Panc1 (cell line): ENCODE data around the gene NEGR1. TPM values are rescaled to one million over a fixed set of nuclear protein-coding genes. Genes with fewer than 3 reads are reported as not detected.

ENCODE experiments used
- ATAC-seq: fragments of 200-7000 bp; cut with Tn5 transposase; 2 replicates; pipeline ENCODE4 v1.9.1; 2020; ENCODE audit warnings: mild to moderate bottlenecking, moderate library complexity
- BruUV-seq: library from RNA; stranded (reverse); fragments of 400-500 nt; replicated peaks from 2 replicates; lab custom pipeline; 2021; lab: Mats Ljungman, UMichigan
- CTCF ChIA-PET: fragments of 300-600 bp; sonication (Branson Sonifier 250); formaldehyde crosslinking; loops from one replicate; lab custom pipeline; 2022; ENCODE audit warnings: antibody characterized with exemption; lab: Charles Lee
- POLR2A ChIA-PET: fragments of 300-600 bp; sonication (Branson Sonifier 250); formaldehyde crosslinking; loops from one replicate; lab custom pipeline; 2022; ENCODE audit warnings: antibody characterized with exemption; lab: Charles Lee
- DNase-seq: peaks from one replicate; pipeline ENCODE4 v3.0.0-alpha.2; 2010; ENCODE audit warnings: low read depth, low spot score
- H3K27ac ChIP-seq: 2 replicates; pipeline ENCODE4 v1.5.1; 2011; ENCODE audit warnings: mild to moderate bottlenecking, low read length, inconsistent platforms
- H3K27me3 ChIP-seq: fragments of 200-500 bp; sonication (Bioruptor generic); 2 replicates; pipeline ENCODE4 v1.6.0; 2014; ENCODE audit warnings: low read length, inconsistent platforms; ENCODE audit not compliant: control insufficient read depth, insufficient read depth
- H3K36me3 ChIP-seq: fragments of 200-500 bp; sonication (Bioruptor generic); 2 replicates; pipeline ENCODE4 v1.5.1; 2014; ENCODE audit warnings: inconsistent platforms, mild to moderate bottlenecking, low read length, moderate library complexity; ENCODE audit not compliant: control insufficient read depth, insufficient read depth
- H3K4me1 ChIP-seq: 2 replicates; pipeline ENCODE4 v1.5.1; 2011; ENCODE audit warnings: inconsistent platforms, mild to moderate bottlenecking, low read length, moderate library complexity; ENCODE audit not compliant: control insufficient read depth, insufficient read depth
- H3K4me3 ChIP-seq, 2 experiments: 2 replicates each; pipeline ENCODE4 v1.5.1; 2011 to 2012; ENCODE audit warnings: low read depth in 2 of 2, low read length in 2 of 2, mild to moderate bottlenecking in 2 of 2, inconsistent platforms in 1 of 2, moderate library complexity in 1 of 2
- H3K9me3 ChIP-seq: fragments of 200-500 bp; sonication (Bioruptor generic); 2 replicates; pipeline ENCODE4 v1.5.1; 2014; ENCODE audit warnings: low read depth, mild to moderate bottlenecking, inconsistent platforms, low read length, moderate library complexity; ENCODE audit not compliant: control insufficient read depth, insufficient read depth
- POLR2AphosphoS5 ChIP-seq: IDR thresholded peaks from 2 replicates; pipeline ENCODE4 v1.6.1; 2012; ENCODE audit warnings: mild to moderate bottlenecking, low read depth, low read length, moderate library complexity
- SIN3A ChIP-seq: IDR thresholded peaks from 2 replicates; pipeline ENCODE4 v1.6.1; 2012; ENCODE audit warnings: low read depth, mild to moderate bottlenecking, low read length, moderate library complexity, borderline replicate concordance; ENCODE audit not compliant: insufficient read depth
- TCF7L2 ChIP-seq: IDR thresholded peaks from 2 replicates; pipeline ENCODE4 v1.6.1; 2011; ENCODE audit warnings: mild to moderate bottlenecking, low read depth, low read length, inconsistent platforms
- in situ Hi-C: cut with HindIII; loops from 2 replicates; pipeline ENCODE4 v1.10.0; 2016; ENCODE audit warnings: low sequenced_read_pairs, low pct_unique_long_range_greater_than_20kb
- intact Hi-C: fragments of 100-400 bp; cut with micrococcal nuclease; formaldehyde crosslinking; loops from one replicate; pipeline ENCODE4 v1.10.0; 2022; ENCODE audit not compliant: unreplicated experiment
- total RNA-seq: library from RNA; stranded (reverse); gene quantifications from one replicate; pipeline ENCODE4 v1.2.1, GENCODE V29; 2021; ENCODE audit not compliant: unreplicated experiment
- TF ChIP-seq, protein P1 (sequence below): fragments of 450-650 bp; IDR thresholded peaks from 2 replicates; pipeline ENCODE4 v1.5.1; 2017; ENCODE audit warnings: mild to moderate bottlenecking
- TF ChIP-seq, protein P2 (sequence below), 2 experiments: IDR thresholded peaks; 2 replicates each; pipeline ENCODE4 v1.6.1; 2011 to 2012; ENCODE audit warnings: low read depth in 2 of 2, control low read depth in 1 of 2, low read length in 1 of 2, mild to moderate bottlenecking in 1 of 2, moderate library complexity in 1 of 2; ENCODE audit not compliant: insufficient read depth in 1 of 2

Gene NEGR1
- total RNA-seq, 1 experiment from 2014 or later, result 2.7 TPM

DNA sequence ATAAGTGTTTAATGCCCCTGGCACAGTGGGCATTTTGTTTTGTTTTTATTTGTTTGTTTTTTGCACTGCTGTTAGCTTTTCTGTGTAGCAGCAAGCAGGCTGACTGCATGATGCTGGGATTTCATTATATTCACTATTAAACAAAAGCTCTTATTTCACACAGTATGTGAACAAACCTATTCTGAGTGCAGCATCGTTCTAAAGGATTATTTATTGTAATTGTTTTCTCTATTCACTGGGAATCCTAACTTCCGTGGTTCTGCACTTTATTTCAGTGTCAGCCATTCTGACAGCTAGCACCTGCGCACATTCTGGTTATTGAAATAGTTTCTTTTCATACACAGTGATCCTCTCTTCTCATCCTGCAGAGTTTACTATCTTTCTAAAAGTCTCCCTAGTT is 595.0 kb downstream of the NEGR1 start:
- intact Hi-C loops, result no loop called here
- no peak overlapping the region for H3K27ac ChIP-seq
- H3K9me3 ChIP-seq, result no peaks in the 10 kb centered on the region
- in situ Hi-C loops, result no loop called here
- no peak overlapping the region for H3K4me3 ChIP-seq
- no peaks in the 10 kb centered on the region for H3K4me1 ChIP-seq
- CTCF ChIA-PET, result no interaction called here
- no peaks in the 10 kb centered on the region for H3K27me3 ChIP-seq
- TF ChIP-seq SIN3A (no peak), POLR2AphosphoS5 (no peak)
- TF ChIP-seq, protein P1, sequence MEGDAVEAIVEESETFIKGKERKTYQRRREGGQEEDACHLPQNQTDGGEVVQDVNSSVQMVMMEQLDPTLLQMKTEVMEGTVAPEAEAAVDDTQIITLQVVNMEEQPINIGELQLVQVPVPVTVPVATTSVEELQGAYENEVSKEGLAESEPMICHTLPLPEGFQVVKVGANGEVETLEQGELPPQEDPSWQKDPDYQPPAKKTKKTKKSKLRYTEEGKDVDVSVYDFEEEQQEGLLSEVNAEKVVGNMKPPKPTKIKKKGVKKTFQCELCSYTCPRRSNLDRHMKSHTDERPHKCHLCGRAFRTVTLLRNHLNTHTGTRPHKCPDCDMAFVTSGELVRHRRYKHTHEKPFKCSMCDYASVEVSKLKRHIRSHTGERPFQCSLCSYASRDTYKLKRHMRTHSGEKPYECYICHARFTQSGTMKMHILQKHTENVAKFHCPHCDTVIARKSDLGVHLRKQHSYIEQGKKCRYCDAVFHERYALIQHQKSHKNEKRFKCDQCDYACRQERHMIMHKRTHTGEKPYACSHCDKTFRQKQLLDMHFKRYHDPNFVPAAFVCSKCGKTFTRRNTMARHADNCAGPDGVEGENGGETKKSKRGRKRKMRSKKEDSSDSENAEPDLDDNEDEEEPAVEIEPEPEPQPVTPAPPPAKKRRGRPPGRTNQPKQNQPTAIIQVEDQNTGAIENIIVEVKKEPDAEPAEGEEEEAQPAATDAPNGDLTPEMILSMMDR, result no peak
- TF ChIP-seq, protein P2, sequence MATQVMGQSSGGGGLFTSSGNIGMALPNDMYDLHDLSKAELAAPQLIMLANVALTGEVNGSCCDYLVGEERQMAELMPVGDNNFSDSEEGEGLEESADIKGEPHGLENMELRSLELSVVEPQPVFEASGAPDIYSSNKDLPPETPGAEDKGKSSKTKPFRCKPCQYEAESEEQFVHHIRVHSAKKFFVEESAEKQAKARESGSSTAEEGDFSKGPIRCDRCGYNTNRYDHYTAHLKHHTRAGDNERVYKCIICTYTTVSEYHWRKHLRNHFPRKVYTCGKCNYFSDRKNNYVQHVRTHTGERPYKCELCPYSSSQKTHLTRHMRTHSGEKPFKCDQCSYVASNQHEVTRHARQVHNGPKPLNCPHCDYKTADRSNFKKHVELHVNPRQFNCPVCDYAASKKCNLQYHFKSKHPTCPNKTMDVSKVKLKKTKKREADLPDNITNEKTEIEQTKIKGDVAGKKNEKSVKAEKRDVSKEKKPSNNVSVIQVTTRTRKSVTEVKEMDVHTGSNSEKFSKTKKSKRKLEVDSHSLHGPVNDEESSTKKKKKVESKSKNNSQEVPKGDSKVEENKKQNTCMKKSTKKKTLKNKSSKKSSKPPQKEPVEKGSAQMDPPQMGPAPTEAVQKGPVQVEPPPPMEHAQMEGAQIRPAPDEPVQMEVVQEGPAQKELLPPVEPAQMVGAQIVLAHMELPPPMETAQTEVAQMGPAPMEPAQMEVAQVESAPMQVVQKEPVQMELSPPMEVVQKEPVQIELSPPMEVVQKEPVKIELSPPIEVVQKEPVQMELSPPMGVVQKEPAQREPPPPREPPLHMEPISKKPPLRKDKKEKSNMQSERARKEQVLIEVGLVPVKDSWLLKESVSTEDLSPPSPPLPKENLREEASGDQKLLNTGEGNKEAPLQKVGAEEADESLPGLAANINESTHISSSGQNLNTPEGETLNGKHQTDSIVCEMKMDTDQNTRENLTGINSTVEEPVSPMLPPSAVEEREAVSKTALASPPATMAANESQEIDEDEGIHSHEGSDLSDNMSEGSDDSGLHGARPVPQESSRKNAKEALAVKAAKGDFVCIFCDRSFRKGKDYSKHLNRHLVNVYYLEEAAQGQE (IDR thresholded peaks at IDR 0.05; ENCODE audit: insufficient read depth in 1 of 2, low read depth in 2 of 2, low read length in 1 of 2), result no peak
- DNase-seq (no peak), ATAC-seq (no peak)
- H3K36me3 ChIP-seq, result no peaks in the 10 kb centered on the region
- POLR2A ChIA-PET, result no interaction called here
- no TSS peak for BruUV-seq

DNA sequence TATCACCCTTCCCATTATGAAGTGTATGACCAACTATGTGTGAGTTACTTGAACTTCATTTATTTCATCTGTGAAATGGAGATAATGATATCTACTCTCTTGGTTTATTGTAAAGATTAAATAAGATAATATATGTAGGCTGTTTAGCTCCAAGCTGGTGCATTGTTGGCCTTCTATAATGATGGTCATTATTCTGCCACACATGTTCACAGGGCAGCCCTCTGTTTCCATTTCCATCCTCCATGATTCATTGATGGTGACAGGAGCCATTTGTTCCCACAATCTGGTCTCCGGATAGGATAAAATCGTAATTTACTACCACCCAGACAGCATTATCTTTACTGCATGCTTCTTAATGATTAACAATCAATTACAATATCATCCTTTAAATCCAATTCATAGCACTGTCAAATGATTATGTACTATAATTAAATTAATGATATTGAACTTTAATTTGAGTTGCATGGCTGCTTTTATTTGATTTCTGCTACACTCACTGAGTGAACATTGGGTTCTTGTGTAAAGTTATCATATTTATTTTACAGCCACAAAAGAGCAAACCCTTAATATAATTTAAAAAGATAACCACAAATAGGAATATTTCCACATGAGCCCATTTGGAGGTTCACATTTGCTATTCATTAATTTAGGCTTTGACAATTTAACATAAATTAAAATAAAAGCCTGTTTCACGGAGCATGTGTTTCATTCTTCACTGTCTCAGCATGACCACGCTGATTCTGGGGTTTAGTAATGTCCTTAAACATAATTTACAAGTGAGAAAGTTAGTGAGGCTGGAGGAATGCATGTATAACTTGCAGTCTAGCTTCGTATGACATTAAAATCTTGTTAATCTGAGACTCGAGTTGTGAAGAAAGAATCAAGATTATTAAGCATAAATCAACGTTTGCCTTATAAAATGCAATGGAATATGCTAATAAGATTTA is 605.1 kb downstream of the NEGR1 start:
- ATAC-seq (no peak), DNase-seq (no peak)
- intact Hi-C loops (no loop called here), in situ Hi-C loops (no loop called here)
- Histone ChIP-seq H3K9me3 (no peaks in the 10 kb centered on the region), H3K4me1 (no peaks in the 10 kb centered on the region), H3K36me3 (no peaks in the 10 kb centered on the region), H3K4me3 (no peak overlapping the region), H3K27me3 (no peaks in the 10 kb centered on the region), H3K27ac (no peak overlapping the region)
- CTCF ChIA-PET, result no interaction called here
- BruUV-seq, result no TSS peak
- POLR2A ChIA-PET, result no interaction called here
- TF ChIP-seq TCF7L2 (no peak), POLR2AphosphoS5 (no peak), SIN3A (no peak)
- TF ChIP-seq, protein P2 (IDR thresholded peaks at IDR 0.05; ENCODE audit: insufficient read depth in 1 of 2, low read depth in 2 of 2, low read length in 1 of 2), result no peak
- TF ChIP-seq, protein P1, result no peak
